GM11168 (cell line): ENCODE data around the gene KLHL35.

Source experiments
- in situ Hi-C: fragments of 300-500 bp; cut with MboI; formaldehyde crosslinking; loops from one replicate; pipeline ENCODE4 v1.12.0; 2022; ENCODE audit warnings: low sequenced_read_pairs; ENCODE audit not compliant: unreplicated experiment

The KLHL35 gene, protein sequence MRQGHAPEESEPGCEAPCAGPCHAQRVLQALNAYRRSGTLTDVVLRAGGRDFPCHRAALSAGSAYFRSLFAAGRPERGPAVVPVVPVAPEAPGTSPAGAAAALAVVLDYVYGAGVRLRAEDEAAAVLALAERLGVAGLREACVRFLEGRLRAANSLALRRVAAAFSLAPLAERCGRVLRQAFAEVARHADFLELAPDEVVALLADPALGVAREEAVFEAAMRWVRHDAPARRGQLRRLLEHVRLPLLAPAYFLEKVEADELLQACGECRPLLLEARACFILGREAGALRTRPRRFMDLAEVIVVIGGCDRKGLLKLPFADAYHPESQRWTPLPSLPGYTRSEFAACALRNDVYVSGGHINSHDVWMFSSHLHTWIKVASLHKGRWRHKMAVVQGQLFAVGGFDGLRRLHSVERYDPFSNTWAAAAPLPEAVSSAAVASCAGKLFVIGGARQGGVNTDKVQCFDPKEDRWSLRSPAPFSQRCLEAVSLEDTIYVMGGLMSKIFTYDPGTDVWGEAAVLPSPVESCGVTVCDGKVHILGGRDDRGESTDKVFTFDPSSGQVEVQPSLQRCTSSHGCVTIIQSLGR

DNA sequence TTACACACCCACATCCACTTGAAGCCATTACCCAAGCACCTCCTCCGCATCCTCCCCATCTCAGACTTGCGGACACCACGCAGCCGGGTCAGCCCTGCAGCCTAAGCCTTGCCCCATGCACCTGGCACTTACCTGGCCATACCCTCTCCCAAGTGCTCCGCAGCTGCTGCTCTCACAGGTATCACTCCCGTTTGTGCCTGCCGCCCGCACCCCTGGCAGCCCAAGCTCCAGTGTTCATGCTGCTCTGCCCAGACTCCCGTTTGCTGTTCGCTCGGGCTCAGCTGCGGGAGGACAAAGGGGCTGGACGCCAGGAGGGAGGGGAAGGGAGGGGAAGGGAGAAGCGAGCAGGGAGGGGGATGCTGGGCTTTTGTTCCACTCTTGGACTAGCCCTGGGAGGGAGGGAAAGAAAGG lies at the start of gene KLHL35:
Gene KLHL35, minus strand, starts transcription at position 293 of the 411 bp plus-strand sequence. CDS start 2,574 bp downstream, outside the sequence.
- in situ Hi-C loops: no loop called here

DNA sequence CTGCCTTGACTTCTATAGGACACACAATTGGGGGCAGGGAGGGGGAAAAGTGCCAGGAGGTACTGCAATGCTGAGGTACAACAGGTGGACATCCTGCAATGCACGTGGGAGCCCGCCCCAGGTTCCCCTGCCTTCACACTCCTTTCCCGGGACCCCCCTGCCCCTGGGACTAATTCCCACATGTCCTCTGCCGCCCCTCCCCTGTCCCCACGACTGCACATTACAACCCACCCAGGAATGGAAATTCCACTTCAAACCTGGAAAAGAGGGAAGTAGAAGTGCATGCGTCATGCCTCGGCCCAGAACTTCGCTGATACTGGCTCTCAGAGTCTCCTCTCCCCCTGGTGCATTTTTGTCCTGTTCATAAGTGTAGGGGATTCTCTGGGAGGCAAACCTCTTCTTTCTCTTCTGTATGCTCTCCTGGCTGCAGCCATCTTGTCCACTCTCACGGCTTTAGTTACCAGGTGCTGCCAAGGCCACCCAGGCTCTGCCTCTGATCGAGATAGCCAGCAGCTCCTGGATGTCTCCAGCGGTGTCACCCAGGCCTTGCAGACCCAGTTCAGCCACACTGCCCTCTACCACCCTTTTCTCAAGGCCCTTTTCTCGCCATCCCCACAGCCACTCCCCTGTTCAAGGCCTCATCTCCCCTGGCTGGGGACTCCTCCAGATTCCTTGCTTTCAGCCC lies 49.1 kb upstream of the KLHL35 start:
- in situ Hi-C loops: no loop called here

DNA sequence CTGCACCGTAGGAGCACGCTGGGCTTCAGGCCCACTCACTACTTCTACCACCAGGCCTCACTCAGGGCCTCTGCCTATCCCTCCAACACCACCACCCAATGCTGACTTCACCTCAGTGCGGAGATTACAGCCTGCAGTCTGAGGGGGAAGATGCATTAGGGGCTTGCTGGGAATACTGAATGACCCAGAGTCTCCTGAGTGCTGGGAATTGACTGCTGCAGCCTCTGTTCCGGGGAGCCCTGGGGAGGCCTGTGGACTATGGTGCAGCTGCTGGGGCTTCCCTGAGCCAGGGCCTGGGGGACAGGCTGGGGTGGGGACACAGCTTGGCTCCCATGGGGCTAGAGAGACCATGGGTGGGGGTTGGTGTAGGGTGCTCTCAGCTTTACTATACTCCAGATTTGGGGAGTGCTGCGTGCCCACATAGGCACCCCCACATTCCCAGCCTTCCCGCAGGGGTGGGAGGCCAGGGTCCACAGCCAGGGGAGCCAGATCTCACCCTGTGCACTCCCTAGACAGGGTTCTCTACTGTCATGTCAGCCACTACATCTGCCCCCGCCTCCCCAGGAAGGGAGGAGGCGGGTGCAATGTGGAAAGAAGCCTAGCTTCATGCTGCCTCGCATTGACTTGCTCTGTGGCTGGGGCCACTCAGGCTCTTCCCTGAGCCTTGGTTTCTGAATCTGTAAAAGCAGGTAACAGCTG lies 48.4 kb upstream of the KLHL35 start:
- in situ Hi-C loops: no loop called here

DNA sequence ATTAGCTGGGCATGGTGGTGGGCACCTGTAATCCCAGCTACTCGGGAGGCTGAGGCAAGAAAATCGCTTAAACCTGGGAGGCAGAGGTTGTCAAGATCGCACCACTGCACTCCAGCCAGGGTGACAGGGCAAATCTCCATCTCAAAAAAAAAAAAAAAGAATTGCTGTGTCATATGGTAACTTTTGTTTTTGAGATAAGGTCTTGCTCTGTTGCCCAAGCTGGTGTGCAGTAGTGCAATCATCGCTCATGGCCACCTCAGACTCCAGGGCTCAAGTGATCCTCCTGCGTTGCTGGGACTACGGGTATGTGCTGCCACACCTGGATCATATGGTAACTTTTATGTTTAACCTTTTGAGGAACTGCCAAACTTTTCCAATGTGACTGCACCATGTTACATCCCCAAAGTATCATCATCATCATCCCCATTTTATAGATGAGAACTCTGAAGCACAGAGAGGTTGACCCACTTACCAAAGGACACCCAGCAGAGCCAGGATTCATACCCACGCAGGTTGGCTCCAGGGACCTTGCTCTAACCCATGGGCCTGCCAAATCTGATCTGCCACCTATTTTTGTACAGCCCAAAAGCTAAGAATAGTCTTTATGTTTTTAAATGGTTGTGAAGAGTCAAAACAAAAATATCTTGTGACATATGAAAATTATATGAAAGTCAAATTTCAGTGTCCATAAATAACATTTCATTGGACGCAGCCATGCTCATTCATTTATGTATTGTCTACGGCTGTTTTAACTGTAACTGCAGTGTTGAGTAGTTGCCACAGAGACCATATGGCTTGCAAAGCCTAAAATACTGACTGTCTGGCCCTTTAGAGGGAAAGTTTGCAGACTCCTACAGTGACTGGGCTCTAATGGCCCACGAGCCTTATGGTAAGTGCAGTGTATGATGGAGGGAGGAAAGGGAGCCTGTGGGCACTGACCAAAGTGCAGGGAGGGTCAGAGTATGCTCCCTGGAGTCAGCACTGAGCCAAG lies 47.5 kb upstream of the KLHL35 start:
- in situ Hi-C loops: no loop called here

DNA sequence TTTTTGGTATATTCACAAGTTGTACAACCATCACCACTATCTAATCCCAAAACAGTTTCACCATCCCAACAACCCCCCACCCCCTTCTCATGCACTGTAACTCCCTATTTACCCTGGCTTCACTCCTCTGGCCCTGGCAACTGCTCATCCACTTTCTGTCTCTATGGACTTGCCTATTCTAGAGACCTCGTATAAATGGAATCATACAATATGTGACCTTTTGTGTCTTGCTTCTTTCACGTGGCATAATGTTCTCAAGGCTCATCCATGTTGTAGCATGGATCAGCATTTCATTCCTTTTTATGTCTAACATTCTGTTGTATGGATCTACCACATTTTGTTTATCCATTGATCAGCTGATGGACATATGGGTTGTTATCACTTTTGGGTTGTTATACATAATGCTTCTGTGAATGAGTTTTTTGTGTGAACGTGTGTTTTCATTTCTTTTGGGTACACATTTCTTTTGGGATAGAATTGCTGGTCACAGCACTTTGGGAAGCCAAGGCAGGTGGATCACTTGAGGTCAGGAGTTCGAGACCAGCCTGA lies 46.7 kb upstream of the KLHL35 start:
- in situ Hi-C loops: no loop called here

DNA sequence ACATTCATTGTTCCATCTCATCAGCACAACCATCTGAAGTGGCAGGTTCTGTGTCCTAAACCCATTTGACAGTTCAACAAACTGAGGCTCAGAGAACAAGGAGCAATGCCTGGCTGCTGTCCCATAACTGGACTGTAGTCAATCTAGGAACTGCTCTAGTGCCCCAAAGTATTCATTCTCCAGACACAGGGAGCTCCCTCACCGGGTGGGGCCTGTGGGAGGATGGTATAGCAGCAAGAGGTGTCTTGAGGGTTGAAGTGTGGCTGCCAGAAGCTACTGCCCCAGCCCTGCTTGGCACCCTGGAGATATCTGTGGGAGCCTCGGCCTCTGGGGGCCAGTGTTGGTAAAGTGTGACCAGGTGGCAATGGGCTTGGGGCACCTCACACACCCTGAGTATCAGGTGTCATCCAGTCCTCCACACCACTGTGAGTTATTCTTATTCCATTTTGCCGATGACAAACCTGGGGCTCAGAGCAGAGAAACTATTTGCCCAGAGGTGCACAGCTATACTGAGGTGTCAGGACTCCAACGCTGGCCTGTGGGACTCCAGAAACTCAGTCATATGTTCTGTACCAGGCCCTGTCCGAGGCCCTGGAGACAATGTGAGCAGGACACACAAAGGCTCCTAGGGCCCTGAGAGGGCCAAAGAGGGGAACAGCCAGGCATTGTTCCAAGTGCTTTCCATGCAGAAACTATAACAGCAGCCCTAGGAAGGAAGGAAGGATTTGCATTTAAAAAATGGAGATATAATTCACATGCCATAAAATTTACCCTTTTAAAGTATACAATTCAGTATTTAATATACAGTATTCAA lies 46.0 kb upstream of the KLHL35 start:
- in situ Hi-C loops: no loop called here

DNA sequence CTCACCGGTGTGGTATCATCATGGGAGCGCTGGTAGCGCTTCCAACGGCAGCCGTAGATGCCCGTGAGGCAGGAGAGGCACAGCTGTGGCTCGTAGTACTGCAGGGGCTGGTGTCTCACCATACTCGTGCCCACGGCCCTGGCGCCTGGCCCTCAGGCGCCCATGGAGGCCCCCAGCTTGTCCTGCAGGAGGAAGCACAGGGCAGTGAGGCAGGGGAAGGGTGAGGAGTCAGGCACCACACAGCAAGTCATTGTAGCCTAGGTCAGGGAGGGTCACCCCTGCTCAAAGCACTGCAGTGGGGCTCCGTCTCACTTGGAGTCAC lies 44.6 kb upstream of the KLHL35 start:
- in situ Hi-C loops: no loop called here

DNA sequence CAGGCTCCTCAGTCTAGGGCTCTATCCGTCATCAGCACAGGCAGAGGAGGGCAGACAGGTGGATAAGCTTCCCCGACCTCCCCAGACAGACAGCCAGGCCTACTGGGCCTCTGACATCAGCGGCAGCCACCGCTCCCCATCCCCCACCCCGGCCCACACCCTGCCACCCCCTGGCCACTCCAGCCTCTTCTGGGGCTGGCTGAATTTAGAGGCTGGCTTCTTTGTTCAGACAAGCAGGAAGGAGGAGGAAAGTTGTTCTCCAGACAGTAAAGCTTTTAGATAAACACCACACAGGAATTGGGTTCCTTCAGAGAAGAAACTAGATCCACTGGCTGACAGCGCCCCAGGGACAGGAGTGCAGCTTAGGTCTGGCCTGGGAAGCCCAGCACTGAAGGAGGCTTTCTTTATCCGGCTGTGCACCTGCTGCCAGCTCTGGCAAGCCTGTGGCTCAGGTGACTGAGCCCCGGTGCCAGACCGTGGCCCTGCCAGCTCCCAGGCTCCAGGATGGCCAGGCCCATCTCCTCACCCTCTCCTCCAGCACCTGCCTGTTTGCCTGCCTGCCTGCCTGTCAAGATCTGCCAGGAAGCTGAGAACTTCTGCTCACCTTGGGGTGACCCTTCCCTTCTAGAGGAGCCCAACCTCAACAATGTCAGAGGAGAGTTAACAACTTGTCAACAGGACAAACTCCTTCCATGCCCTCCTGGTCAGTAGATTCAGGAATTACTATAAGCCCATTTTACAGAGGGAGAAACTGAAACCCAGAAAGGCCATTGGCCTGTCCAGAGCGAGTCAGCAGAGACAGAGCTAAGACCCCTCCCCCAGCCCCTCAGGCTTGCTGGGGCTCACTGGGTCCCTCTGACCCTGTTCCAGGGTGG lies 44.0 kb upstream of the KLHL35 start:
- in situ Hi-C loops: no loop called here

DNA sequence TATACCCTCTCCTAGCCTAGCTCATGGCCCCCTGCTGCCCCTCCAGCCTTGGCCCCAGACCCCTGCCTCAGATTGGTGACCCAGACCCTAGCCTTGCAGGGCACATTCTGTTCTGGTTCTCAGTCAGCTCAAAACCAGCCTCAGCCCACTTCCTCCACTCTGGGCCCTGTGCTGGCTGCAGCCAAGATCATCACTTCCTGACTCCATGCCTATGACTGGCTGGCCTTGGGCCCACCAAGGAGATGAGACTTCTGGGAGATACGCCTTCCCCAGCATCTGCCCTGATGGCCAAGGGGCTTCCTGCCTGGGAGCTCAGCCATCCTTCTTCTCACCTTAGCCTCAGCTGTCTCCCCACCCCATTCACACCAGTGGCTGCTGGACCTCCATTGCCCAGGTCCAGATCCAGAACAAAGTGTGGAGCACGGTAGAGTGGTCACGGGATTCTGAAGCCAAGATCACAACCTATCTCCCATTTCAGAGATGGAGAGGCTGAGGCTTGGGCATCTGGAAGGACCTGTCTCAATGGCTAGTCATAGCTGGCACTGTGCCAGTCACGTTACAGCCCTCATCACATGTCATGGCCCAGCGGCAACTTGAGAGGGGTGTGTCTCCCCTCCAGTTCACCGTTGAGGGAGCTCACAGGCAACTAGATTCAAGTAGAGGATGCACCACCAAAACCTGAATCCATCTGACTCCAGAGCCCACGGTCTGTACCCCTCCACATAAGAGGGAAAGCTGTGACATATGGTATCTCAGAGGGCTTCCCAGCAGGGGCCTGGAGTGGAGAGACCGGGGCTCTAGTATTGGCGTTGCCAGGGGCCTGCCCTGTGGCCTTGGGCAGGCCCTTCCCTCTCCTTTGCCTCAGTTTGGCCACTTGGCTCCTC lies 43.0 kb upstream of the KLHL35 start:
- in situ Hi-C loops: no loop called here

DNA sequence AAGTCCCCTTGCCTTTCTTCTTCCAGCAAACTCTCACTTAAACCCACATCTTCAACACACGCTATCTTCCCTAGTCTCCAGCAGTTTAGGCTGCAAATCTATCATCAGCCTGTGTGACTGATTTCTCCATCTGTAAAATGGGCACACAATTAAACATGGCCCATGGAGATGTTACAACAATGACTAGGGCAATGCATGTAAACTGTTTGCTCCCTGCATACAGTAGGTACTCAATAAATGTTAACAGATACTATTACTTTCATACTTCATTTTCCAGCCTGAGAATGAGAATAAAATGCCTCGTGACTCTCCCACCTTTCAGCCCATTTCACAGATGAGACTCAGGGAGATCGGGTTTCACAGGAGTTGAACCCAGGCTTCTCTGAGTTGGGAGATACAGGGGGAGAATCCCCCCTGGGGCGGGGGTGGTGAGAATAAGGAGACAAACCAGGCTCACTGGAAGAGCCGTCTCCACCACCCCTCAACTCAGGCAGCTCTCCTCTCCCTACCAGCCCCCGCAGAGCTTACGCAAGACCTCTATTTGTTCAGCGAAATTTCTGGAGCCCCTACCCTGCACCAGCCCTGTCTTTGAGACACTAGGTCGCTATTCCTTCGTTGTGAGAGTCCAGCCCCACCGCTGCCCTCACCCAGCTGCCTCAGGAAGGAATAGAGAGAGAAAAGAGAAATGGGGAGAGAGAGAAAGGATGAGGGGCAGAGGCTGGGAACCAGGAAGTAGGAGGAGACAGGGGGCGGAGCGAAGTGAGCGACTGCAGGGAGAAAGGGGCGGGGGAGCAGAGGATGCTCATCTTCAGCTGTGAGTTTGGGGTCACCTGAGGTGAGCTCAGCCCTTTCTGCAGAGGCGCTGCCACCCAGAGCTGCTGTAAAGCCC lies 42.1 kb upstream of the KLHL35 start:
- in situ Hi-C loops: no loop called here

DNA sequence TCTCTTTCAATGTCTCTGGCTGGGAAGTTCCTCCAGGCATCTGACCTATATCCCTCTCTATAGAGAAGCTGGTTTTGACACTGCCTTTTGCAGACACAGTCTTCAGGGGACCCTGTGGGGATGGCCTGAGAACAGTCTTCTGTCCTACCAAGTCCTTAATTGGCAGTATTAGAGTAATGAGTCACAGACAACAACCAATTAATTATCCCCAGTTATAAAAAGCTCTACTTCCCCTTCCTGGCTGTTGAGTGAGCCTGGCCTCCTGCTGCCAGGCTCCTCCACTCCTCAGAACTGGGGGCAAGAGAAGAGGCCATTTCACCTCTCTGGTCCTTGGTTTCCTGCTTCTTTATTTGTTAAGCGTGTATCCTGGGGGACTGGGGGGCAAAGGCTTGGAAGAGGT lies 41.2 kb upstream of the KLHL35 start:
- in situ Hi-C loops: no loop called here

DNA sequence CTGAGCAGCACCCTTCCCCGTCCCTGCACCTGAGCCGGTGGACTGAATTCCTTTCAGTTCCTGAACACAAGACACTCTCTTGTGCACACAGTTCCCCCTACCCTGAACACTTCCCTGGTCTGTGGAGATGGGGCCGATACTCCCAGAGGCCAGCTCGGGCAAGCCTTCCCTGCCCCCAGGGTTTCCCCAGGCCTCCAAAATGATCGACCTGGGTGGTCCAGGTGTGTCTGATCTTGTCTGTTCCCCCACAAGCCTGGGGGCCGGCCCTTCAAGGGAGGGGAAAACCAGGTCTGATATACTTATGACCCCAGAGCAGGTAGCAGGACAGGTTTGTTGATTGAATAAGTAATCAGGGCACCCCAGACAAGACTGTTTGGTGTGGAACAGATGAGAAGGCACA lies 40.7 kb upstream of the KLHL35 start:
- in situ Hi-C loops: no loop called here

DNA sequence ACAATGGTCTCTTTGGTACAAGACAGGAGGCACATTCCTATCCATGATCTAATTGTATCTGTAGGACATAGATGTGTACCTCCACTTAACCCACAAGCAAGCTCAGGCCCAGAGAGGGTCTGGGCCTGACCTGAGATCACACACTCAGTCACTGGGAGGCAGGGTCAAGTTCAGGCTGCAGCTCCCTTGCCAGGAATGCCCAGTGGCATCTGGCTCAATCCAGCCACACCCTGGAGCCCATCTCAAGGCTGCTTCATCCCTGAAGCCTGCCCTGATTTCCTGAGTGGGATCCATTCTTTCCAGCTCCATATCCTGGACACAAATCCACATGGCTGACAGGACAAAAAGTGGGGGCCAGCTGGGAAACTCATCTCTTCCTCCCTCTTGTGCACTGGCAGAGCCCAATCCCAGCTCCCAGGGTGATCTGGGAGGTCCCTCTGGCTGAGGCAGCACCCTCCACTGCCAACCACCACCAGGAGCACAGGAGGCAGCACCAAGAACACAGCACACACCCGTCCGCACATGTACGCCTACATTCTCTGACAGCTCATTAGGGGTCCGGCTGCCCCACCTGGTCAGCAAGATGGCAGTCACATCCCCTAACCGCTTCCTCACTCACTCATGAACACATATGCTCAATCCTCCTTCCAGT lies 39.2 kb upstream of the KLHL35 start:
- in situ Hi-C loops: no loop called here

DNA sequence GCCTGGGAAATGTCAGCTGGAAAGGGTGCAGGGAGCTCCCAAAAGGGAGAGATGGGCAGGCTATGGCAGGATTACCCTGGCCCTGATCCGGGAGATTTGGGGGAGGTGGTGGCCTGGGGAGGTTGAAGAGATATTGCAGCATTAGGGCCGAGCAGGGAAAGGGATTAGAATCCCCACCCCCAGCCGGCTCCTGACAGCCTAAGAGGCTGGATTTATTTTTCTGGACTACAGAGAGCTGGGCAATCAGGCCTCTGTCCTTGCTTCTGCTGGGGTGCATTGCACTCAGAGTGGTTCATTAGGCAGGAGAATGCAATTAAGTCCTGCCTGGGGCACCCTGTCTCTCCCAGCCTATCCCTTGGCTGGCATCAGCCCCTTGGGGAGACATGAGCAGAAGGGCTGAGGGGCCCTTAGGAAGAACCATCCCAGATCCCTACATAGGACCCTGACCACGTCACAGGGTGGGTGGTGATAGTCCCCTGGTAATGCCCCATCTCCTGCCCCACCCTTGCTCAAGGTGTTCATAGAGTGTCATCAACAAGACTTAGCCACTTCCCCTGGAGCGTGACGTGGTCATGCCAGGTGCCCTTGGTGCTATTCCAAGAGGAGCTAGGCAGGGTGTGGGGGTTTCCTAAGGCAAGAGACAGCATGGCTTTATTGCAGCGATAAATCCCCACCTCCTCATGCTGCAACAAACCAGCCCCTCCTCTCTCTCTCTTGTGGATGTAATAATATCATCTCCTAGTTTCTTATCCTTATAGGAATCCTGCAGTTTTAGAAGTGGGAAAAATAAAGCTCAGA lies 38.4 kb upstream of the KLHL35 start:
- in situ Hi-C loops: no loop called here
